OCI-LY3 (cell line): ENCODE data around the gene UBL4A.

Experiments used
- CTCF ChIP-seq: fragments of 200-600, 300-600 bp; sonication (generic); IDR thresholded peaks from 2 replicates; pipeline ENCODE4 v1.5.1; 2014; ENCODE audit warnings: antibody characterized with exemption, low read length, low read depth
- EZH2phosphoT487 ChIP-seq: fragments of 200-600 bp; shearing (Covaris generic); IDR thresholded peaks from 2 replicates; pipeline ENCODE4 v1.6.1; 2018; ENCODE audit warnings: antibody characterized with exemption, mixed run types, low read depth

- TF ChIP-seq CTCF (no peak), EZH2phosphoT487 (no peak)
These were observed 27.3 kb upstream of the UBL4A start for GRCh38 chrX:154513716-154514115.
